ENCODE measurements around the gene TMEM247.

- TF ChIP-seq POLR2A (IDR thresholded peaks at IDR 0.05; ENCODE audit: low read depth, low read length): no peak
- TF ChIP-seq POLR2AphosphoS5 (IDR thresholded peaks at IDR 0.05; ENCODE audit: low read depth, low read length): no peak
- no peak for TF ChIP-seq TAF1 (IDR thresholded peaks at IDR 0.05; ENCODE audit: low read depth, low read length)
- TF ChIP-seq PAX5 (IDR thresholded peaks at IDR 0.05; ENCODE audit: insufficient read depth, low read length, severe bottlenecking): no peak
Measured at GRCh38 chr2:46517485-46517884, 38.1 kb downstream of the TMEM247 start.

All from GM12891 (cell line).